ENCODE results near the gene DNAJA1.
A peak's percentile ranks its signal among the peaks of the same experiment; 100 is the strongest.
"Not testable (repeated sequence)": the region's sequence is repeated elsewhere in the genome, so short reads cannot be mapped to it uniquely, and the experiment has no call there.

DNAJA1 gene

GRCh38 chr9:33024966-33025571, at the start of gene DNAJA1:
Gene DNAJA1 (plus strand): TSS chr9:33025273. CDS start chr9:33026485, 1,212 bp downstream.
- peak; percentile 94 for DNase-seq

- DNase-seq: no peak
Observed at GRCh38 chr9:32978051-32978450, 47.0 kb upstream of the DNAJA1 start.

DNA sequence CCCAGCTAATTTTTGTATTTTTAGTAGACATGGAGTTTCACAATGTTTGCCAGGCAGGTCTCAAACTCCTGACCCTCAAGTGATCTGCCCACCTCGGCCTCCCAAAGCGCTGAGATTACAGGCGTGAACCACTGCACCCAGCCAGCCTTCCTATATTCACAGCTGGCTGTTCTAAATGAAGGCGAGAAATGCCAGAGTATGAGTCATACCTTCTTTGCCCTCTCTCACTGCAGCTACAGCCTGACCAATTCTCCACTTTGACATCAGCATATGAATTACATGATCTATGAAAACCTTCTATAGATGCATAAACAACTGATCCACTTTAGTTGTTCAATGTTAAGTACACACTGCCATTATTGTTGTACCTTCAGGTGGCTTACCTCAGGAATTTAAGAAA, 38.1 kb upstream of the DNAJA1 start:
- no peak for DNase-seq

- DNase-seq: no peak
Observed at GRCh38 chr9:32989660-32990059, 35.4 kb upstream of the DNAJA1 start.

GRCh38 chr9:32991897-32992594, 33.0 kb upstream of the DNAJA1 start:
- DNase-seq: no peak

- DNase-seq: no peak
Observed at GRCh38 chr9:32992595-32993238, 32.4 kb upstream of the DNAJA1 start.

DNA sequence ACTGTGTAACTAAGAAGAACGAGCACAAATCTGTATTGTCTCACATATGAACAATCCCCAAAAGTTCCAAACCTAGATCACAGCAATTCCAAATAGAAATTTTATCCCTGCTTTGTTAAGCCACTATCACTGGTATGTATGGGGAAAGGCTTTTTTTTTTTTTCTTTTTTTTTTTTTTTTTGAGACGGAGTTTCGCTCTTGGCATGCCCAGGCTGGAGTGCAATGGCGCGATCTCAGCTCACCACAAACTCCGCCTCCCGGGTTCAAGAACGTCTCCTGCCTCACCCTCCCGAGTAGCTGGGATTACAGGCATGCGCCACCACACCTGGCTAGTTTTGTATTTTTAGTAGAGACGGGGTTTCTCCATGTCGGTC, 24.4 kb upstream of the DNAJA1 start:
- DNase-seq: peak; percentile 39

GRCh38 chr9:33005335-33005734, 19.7 kb upstream of the DNAJA1 start:
- not testable (repeated sequence) for DNase-seq

- DNase-seq: no peak
Observed at GRCh38 chr9:33007755-33008154, 17.3 kb upstream of the DNAJA1 start.

DNA sequence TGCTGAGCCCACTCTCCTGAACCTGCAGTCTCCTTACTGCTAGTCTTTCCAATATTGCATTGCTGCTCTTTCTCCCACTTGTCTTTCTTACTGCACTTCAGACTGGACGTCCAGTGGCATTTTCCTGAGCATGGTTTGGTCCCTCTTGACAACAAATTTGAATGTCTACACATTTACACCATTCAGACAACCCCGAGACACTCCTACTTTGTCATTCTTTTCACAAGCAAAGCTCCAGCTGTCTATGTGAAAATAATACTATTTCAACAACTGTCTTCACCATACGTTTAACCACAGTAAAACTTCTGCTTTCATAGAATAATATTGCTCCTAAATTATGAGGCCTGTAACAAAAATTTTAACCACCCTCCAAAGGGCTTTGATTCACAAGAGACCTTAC, 13.2 kb upstream of the DNAJA1 start:
- DNase-seq: no peak

GRCh38 chr9:33012328-33013069, 12.6 kb upstream of the DNAJA1 start:
- DNase-seq: no peak

GRCh38 chr9:33013962-33014664, 11.0 kb upstream of the DNAJA1 start:
- no peak for DNase-seq

DNA sequence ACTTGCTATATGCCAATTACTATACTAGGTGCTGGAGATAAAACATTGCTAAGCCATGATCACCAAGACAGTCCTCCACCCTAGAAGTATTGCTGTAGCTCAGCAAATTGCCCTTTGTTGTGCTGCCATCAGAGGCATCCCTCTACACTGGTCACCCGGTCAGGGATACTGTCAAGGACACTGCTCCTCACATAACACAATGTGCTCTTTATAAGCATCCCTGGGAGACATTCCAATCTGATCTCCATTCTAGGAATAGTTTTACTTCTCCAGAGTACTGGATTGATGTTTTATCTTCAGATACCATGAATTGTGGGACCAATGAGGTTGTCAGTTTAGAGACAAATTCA, 10.4 kb upstream of the DNAJA1 start:
- no peak for DNase-seq

GRCh38 chr9:33017283-33018041, 7.6 kb upstream of the DNAJA1 start:
- no peak for DNase-seq

DNA sequence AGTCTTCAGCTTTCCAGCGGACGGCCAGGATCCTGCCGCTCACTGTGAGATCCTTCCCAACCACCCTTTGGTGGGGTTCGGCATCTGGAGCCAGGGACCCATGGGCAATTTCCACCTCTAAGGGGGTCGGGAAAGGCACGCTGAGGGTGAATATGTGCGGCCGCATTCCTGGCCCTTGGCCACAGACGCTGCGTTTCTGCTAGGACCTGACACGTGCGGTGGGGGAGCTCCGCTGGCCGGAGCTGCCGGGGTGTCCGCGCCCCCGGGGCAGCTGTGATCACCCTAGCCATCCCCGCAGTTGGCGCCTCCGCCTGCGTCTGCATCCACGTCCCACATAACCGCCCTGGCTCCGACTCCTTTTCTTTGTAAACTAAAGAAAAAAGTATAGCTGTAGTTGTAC, 5.3 kb upstream of the DNAJA1 start:
- no peak for DNase-seq

GRCh38 chr9:33022303-33022702, 2.8 kb upstream of the DNAJA1 start:
- DNase-seq: no peak

DNA sequence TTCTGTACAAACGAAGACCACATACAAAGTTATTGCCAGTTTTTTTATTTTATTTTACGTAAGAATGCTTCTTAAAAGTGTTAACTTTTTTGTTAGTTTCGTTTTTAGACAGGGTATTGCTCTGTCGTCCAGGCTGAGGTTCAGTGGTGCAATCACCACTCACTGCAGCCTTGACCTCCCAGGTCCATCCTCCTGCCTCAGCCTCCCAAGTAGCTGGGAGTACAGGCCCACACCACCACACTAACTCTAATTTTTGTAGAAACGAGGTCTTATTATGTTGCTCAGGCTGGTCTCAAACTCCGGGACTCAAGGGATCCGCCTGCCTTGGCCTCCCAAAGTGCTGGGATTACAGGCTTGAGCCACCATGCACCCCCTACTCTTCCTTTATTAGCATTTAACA, 2.3 kb upstream of the DNAJA1 start:
- DNase-seq: no peak

DNA sequence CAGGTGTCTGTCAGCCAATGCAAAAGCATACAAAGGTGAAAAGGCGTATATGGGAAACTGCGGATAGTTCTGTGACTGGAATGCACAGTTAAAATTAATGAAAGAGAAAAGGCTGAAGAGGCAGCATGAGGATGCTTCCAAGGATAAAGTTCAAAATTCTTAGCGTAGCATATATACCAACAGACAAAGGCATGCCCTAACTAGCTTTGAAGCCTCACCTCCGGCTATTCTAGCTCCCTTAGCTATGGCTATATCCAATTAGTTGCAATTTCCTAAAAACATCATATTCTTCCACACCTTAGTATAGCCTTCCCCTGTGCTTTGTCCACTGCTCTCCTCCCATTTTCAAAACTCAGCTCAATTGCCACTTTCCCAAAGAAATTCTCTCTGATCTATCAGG, 1.4 kb upstream of the DNAJA1 start:
- no peak for DNase-seq

DNA sequence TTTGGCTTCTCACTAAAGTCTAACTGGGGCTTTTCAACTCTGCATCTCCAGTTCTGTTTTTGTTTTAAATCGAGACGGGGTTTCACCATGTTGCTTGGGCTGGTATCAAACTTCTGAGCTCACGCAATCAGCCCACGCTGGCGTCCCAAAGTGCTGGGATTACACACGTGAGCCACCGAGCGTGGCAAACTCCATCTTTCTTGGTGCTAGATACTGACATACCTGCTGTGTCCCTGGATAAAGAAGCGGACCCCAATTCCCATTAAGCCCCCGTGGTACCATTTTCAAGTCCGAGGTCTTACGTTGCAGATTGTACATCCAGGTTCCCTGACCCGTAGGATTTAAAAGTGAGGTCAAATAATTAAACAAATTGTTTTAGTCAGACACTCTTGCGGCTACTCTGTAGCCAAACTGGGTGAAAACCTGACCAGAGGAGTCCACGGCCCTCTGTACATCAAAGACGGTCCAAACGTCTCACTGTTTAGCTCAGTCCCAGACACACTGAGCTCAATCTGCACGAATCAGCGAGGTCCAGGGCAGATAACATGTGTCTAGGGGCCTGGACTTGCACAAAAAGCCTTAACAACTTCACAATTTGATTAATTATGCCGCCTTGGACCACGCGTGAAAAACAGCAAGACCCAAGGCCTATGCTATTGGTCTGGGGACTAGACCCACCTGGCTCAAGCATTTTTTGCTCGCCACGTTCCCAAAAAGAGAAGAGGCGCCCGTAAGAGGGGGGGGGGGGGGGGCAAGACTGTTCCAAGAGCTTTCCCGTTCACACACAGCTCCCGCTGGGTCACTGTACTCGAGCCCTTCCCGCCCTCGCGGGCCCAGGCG, 727 bp upstream of the DNAJA1 start:
- DNase-seq: peak; percentile 11

GRCh38 chr9:33025572-33026342, 684 bp downstream of the DNAJA1 start:
- peak; percentile 69 for DNase-seq
